ENCODE data around the gene TMEM40. TPM values are rescaled to one million over a fixed set of nuclear protein-coding genes. Genes with fewer than 3 reads are reported as not detected.
A peak's percentile ranks its signal among the peaks of the same experiment; 100 is the strongest.

TMEM40 gene
- total RNA-seq, 1 experiment from 2014 or later: not detected

GRCh38 chr3:12689997-12690711 is 68.9 kb downstream of the TMEM40 start:
- no peak overlapping the region for H3K27ac ChIP-seq (ENCODE audit: insufficient read length, low read depth, low read length)

More at GRCh38 chr3:12689997-12690711, 68.9 kb downstream of the TMEM40 start:
- Histone ChIP-seq H4K20me1 (ENCODE audit: control insufficient read depth, insufficient read depth, insufficient read length) (no peaks in the 10 kb centered on the region), H3K27me3 (ENCODE audit: insufficient read depth, low read length) (no peaks in the 10 kb centered on the region; the same call in 1 of the 2 replicates), H3K18ac (ENCODE audit: insufficient read length, low read depth, low read length) (no peak overlapping the region), H3K79me2 (ENCODE audit: insufficient read depth, low read length) (no peaks in the 10 kb centered on the region), H3K56ac (ENCODE audit: insufficient read length, low read depth, low read length) (no peak overlapping the region), H2BK120ac (ENCODE audit: low read depth, low read length, poor library complexity, severe bottlenecking) (no peak overlapping the region), H4K5ac (ENCODE audit: insufficient read length, low read depth, low read length) (no peak overlapping the region), H2AFZ (ENCODE audit: low read length) (no peak overlapping the region), H3K9me3 (ENCODE audit: control insufficient read depth, low read depth, low read length) (no peaks in the 10 kb centered on the region), H2BK15ac (ENCODE audit: low read depth, low read length) (no peak overlapping the region), H3K23me2 (ENCODE audit: insufficient read length, low read depth, low read length, poor library complexity, severe bottlenecking) (no peaks in the 10 kb centered on the region), H2BK5ac (ENCODE audit: insufficient read length, low read length) (no peak overlapping the region), H3K14ac (ENCODE audit: insufficient read depth, low read length) (no peak overlapping the region), H2BK20ac (ENCODE audit: low read depth, low read length, poor library complexity, severe bottlenecking) (no peak overlapping the region), H3K4me2 (ENCODE audit: insufficient read depth, insufficient read length, low read length) (no peak overlapping the region), H2AK5ac (ENCODE audit: insufficient read length, low read length) (no peak overlapping the region), H3K4me1 (ENCODE audit: insufficient read depth, low read length) (no peaks in the 10 kb centered on the region), H3K9ac (ENCODE audit: extremely low read depth, insufficient read length, low read length) (no peak overlapping the region), H3T11ph (ENCODE audit: low read length) (no peak overlapping the region), H4K91ac (ENCODE audit: insufficient read length, low read depth, low read length) (no peak overlapping the region), H2BK12ac (ENCODE audit: insufficient read length, low read depth, low read length) (no peak overlapping the region), H3K4ac (ENCODE audit: low read depth, low read length) (no peak overlapping the region), H3K79me1 (ENCODE audit: insufficient read depth, low read depth, low read length, poor library complexity, severe bottlenecking) (no peaks in the 10 kb centered on the region), H4K8ac (replicated peaks; ENCODE audit: insufficient read length, low read depth, low read length) (no peak overlapping the region), H3K23ac (ENCODE audit: insufficient read length, low read depth, low read length) (no peak overlapping the region)
- H3K9me3 Mint-ChIP-seq: no peaks in the 10 kb centered on the region
- no peaks in the 10 kb centered on the region; the same call in 1 of the 2 replicates for H3K27me3 Mint-ChIP-seq (ENCODE audit: low read depth)
- peak overlapping the region in 1 of 3 experiments; percentile 56; a peak in 3 of 7 replicates for H3K27ac Mint-ChIP-seq
- no peak for DNase-seq
- H3K4me1 Mint-ChIP-seq: peaks cover 7 to 11% of the 10 kb centered on the region in 2 experiments
- no CpG with 5 or more reads among the region's 11 CpGs for WGBS (ENCODE audit: extremely low coverage, insufficient read length, low lambda C conversion rate)
- no peak for TF ChIP-seq CTCF (conservative IDR thresholded peaks at IDR 0.05)
- no peak overlapping the region for H3K4me3 Mint-ChIP-seq
- H3K36me3 Mint-ChIP-seq (ENCODE audit: insufficient read depth in 1 of 3, low read depth in 3 of 3): no peaks in the 10 kb centered on the region

All from H9 (cell line).